ENCODE measurements around the gene MTFR2.
"Not testable (repeated sequence)": the region's sequence is repeated elsewhere in the genome, so short reads cannot be mapped to it uniquely, and the experiment has no call there.

The MTFR2 gene

DNA sequence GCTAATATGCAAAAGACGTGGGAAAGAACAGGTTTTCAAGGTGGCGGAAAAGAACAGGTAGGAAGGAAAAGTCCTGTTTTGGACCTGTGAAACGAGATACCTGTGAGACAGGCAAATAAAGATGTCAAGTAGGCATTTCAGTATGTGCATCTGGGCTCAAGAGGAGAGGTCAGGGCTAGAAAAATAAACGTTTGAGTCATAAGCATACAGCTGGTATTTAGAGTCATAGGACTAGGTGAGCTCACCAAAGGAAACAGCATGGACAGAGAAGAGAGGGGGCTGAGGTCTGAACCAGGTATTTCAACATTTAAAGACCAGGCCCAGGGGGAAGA, 14.9 kb downstream of the MTFR2 start:
- no peak for DNase-seq (ENCODE audit: low read depth, low spot score)

DNA sequence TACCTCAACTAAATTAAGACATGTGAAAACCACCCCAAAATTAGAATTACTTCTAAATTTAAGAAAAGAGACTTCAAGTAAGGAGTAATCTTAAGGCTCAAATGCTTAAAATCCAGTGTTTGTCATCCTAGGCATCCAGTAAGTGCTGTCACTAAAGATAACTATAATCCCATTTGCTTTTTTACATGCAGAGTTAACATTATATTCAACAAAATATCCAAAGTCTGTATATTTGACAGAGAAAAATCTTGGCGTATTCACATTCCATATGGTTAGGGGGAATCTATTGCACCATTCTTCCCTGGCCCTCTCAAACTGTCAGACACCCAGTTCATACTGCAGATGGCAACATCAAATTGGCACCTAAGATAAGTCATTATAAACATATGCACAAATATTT, 17.4 kb downstream of the MTFR2 start:
- no peak for DNase-seq (ENCODE audit: low read depth, low spot score)

DNA sequence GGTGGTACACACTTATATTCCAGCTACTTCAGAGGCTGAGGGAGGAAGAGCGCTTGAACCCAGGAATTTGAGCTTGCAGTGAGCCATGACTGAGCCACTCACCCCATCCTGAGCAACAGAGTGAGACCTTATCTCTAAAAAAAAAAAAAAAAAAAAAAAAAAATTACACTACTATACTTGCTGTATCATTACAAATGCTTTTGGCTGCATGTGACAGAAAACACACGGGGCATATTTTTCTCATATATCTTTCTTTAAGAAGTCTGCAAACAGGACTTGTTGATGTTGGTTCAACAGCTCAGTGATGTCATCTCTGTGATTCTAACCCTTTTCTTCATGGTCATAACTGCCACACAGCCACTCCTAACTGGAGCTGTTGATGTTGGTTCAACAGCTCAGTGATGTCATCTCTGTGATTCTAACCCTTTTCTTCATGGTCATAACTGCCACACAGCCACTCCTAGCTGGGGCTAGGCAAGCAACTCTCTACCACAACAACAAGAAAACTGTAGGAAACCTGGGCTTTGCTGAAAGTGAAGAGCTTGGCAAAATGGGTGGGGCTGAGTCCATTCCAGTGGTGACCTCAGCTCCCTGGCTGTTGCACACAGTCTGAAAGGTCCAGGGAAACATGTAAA, 19.8 kb downstream of the MTFR2 start:
- no peak for DNase-seq (ENCODE audit: low read depth, low spot score)

DNA sequence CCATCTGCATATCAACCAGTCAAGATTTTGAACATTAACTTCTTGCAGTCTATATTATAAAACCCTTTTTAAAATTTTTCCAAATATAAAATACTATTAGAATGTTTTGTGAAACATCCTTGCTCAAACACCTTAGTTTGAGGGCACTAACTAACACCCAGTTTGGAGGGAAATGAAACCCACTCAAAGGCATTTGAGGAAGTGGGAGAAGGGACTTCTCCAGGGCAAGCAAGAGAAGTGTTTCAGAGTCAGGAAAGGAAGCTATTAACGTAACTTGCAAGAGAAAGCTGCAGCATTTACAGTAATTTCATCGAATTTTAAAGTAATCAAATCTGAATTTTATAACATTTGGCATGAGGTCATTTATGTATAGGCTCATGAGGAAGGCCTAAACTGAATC, 21.3 kb downstream of the MTFR2 start:
- no peak for DNase-seq (ENCODE audit: low read depth, low spot score)

DNA sequence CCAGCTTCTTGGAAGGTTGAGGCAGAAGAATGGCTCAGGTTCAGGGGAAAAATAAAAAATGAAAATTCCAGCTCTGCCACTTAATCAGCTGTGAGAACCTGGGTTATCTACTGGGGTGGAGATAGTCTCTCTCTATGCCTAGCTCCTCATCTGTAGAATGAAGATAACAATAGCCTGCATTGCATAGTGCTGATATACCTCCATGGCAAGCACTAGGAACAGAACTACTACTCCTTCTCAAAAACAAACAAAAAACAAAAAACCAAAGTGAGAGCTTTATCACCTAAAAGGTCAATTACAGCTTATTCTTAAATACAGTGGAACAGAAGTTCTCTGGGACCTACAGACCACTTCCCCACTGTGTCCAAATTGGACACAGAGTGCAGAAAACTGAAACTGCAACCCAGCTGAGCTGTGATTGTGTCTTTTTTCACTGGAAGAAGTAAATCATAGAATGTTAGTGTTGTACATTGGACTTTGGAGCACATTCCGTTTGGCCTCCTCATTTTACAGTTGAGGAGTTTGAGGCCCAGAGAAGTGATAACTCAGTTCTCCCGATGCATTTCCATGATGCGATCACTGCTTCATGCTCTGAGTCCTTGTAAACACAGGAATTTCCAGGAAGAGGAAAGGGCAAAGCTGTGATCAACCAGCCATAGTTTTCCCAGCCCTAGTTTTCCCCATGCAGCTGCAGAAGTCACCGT, 23.3 kb downstream of the MTFR2 start:
- DNase-seq (ENCODE audit: low read depth, low spot score), result no peak

DNA sequence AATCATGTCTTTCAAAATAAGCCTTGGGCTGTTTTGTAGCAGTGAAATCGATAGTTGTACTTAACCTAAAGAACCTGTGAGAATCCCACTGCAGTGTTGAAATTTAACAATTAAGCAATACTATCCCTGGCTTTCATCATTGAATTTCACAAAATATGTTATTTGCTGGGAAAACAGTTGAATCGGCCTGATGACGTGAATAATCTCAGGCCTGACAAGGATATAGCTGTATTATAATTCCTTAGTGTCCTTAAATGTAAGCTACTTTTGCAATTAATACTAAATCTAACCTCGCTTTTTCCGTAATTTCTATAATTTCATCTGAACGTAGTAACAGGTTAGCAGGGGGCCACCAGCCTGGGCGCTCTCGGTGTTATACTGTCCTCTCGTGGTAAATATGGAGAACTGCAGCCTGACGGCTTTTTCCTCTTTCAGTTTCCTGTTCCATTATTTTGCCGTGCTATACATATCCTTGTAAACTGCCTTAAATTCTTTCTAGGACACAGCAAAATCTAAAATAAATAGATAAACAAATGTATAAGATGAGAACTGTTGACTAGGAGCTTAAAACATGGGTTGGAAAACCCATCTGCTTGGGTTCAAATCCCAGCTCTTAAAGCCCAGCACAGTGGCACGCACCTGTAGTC, 24.0 kb downstream of the MTFR2 start:
- no peak for DNase-seq (ENCODE audit: low read depth, low spot score)

DNA sequence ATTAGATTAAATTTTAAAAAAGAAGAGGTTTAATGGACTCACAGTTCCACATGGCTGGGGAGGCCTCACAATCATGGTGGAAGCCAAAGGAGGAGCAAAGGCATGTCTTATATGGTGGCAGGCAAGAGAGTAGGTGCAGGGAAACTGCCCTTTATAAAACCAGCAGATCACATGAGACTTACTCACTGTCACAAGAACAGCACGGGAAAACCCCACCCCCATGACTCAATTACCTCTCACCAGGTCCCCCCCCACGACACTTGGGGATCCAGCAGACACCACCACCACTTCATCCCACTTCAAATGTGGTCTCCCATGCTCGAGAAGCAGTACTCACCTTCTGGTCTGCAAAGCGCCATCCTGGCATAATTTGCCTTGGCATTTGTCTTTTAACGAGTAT, 24.6 kb downstream of the MTFR2 start:
- DNase-seq (ENCODE audit: low read depth, low spot score), result no peak

DNA sequence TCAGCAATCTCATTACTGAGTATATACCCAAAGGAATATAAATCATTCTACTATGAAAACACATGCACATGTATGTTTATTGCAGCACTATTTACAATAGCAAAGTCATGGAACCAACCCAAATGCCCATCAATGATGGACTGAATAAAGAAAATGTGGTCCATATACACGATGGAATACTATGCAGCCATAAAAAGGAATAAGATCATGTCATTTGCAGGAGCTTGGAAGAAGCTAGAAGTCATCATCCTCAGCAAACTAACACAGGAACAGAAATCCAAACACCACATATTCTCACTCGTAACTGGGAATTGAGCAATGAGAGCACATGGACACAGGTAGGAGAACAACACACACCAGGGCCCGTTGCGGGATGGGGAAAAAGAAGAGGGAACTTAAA, 25.1 kb downstream of the MTFR2 start:
- not testable (repeated sequence) for DNase-seq (ENCODE audit: low read depth, low spot score)

DNA sequence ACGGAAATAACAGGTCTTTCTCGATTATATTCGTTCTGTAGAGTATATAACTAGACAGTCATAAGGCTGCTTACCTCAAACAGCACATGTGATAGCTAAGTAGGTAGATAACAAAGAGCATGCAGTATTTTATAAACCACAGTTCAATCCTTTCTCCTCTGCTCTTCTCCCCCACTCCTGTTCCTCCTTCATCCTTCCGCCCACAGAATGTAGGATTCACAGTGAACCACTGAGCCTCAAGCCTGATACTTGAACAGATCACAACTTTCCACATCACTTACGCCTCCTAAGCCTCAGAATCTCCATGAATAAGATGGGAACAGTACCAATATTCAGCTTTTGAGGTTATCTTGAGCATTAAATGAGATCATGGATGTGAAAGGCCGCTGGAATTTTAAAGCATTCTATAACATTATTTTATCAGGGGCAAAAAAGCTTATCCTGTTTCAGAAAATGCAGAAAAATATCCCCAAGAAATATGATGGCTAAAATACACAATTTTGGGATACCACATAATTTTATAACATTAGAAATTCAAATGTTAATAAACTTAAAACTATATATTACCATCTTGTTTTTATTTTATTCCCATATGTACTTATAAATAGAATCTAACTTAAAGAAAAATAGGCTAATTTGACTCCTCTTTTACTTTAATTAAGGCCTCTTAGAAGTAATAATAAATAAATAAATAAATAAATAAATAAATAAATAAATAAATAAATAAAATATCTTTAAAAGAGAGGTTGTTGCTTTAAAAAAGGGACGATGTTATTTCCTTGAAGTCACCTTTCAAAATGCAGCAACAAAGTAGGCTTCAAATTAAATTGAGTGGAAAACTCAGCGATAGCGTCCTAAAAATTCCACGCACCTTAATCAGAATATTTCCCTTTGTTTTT, 33.4 kb downstream of the MTFR2 start:
- DNase-seq (ENCODE audit: low read depth, low spot score), result no peak

DNA sequence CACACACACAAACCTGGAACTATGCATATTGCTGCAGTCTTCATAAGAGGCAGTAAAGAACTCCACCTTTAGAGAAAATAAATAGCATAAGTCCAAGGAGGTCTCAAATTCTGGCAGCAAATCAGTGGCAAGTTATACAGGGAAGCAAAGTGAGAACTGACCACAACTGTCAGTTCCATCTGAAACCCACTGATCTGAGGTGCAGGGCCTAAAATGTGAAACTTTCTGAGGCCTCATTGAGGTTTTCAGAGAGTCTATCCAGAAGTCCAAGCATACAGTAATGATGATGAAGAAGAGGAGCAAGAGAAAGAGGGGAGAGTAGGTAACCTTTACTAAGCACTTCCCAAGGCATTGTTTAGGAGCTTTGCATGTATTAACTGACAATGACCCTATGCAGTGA, 36.3 kb downstream of the MTFR2 start:
- no peak for DNase-seq (ENCODE audit: low read depth, low spot score)

DNA sequence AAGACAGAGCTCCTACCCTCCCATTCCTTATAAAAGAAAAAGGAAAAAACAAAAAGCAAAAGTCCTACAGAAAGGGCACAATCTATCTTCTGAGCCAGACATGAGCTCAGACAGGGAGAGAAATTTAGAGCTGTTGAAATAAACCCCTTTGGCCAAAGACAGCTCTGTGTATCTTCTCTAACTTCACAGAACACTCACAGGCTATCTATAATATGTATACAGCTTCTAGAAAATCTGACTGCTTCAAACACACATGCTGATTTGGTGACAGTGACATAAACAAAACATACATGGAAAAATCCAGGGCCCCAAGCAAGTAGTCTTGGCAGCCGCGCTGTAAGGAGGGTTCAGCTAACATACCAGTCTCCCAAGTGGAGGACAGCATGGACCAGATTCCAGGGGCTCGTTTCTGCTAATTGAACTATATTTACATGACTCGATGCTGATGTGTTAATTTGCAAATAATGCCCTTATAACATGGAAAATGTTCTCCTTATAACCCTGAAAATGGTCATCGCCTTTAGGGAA, 37.0 kb downstream of the MTFR2 start:
- DNase-seq (ENCODE audit: low read depth, low spot score), result no peak

DNA sequence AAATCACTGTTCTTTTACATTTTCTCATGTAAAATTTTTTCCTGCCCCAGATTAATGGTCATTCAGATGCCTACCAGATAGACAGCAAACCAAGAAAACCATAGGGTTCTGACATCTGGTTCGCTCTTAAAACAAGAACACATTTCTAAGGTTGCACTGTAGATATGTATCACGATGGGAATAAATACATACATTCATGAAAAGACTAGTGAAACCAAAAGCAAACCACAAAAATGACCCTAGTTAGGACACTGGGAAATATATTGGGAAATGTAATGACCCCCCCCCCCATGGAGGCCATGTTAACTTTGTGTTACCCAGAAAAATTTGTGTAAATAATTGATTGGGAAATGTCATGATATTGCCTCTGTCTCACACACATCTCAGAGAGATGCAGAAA, 37.5 kb downstream of the MTFR2 start:
- DNase-seq (ENCODE audit: low read depth, low spot score), result no peak

DNA sequence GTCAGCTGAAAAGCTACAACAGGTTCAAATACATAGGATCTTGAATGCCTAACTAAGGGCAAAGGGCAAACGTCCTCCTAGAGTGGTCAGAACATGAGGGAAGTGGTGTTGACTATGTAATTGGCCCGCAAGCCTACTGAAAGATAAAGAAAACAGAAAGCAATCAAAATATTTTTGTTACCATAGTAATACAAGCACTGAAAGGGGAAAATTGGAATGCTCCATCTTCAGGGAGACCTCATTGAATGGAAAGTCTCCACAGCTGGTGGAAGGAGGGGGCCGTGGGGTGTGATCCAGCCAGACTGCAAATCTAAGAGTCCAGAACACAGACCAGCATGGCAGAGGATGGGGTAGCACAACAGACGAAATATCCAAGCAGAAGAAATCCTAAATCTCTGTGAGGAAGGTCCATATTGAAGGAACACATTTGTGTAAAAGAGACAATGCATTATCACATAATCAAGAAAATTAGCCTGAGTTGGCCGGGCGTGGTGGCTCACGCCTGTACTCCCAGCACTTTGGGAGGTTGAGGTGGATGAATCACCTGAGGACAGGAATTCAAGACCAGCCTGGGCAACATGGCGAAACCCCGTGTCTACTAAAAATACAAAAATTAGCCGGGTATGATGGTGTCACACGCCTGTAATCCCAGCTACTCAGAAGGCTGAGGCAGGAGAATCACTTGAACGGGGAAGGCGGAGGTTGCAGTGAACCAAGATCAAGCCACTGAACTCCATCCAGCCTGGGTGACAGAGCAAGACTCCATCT, 39.5 kb downstream of the MTFR2 start:
- no peak for DNase-seq (ENCODE audit: low read depth, low spot score)

DNA sequence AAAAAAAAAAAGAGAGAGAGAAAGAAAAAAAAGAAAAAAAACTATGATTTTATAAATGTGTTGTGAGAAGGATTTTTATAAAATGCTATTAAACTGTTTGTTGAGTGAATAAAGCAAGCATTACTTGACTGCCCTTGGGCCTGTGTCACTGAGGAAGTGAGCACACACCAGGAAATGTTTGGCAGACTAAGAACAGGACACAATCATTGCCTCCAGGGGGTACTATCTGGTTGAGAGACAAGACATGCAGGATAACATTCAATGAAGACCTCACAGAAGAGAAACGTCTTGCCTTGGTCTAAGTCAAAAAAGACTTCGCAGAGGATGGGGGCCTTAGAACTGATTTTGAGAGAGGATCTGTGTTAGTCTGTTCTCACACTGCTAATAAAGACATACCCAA, 40.6 kb downstream of the MTFR2 start:
- DNase-seq (ENCODE audit: low read depth, low spot score), result no peak

DNA sequence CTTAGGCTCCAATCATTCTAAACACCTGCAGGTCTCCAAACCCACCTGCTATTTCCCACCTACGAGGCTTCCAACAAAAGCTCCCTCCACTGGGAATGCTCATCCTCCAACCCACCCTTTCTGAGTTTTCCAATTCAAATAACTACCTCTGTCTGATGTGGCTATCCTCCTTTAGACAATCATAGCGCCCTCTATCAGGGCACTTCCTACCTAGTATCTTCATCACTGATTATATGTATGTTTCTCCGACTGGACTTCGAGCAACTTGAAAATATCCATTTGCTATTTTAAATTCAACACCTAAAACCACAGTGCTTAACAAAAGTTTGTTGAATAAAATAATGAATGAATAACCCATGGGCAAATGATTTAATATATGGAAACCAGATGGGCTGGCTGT, 41.3 kb downstream of the MTFR2 start:
- no peak for DNase-seq (ENCODE audit: low read depth, low spot score)

DNA sequence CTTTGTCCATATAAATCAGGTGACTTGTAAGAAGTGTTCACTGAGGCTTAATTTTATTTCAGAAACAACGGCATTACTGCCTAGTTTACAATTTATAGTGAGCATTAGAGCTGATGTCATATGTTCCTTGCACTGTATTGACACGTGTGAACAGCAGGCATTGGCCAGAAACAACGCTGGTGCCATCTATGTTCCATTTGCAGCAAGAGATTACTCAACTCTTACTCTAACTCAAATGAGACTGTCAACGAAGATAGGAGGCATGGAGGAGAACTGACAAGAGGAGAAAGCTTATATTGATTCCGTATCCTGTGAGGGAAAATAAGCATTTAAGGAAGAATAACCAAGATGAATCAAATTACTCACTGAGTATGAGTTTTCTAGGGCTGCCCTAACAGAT, 48.4 kb downstream of the MTFR2 start:
- DNase-seq (ENCODE audit: low read depth, low spot score), result no peak

DNA sequence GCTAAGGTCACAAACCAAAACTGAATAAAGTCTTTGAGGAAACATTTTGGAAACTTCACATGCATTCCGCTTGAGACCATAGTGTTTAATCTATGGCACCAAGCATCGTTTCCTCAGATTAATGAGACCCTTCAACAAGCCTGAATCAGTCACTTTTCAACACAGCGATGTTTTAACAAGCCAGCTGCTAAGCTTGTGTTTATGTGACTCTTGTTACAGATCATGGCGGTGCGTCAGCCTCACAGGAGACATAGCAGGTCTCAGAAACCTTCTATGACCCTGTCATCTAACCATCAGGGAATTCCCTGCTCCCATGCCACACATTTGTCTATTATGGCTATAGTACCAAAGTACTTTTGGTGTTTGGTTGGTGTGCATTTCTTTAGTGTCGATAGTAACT, 57.2 kb downstream of the MTFR2 start:
- DNase-seq (ENCODE audit: low read depth, low spot score), result no peak

DNA sequence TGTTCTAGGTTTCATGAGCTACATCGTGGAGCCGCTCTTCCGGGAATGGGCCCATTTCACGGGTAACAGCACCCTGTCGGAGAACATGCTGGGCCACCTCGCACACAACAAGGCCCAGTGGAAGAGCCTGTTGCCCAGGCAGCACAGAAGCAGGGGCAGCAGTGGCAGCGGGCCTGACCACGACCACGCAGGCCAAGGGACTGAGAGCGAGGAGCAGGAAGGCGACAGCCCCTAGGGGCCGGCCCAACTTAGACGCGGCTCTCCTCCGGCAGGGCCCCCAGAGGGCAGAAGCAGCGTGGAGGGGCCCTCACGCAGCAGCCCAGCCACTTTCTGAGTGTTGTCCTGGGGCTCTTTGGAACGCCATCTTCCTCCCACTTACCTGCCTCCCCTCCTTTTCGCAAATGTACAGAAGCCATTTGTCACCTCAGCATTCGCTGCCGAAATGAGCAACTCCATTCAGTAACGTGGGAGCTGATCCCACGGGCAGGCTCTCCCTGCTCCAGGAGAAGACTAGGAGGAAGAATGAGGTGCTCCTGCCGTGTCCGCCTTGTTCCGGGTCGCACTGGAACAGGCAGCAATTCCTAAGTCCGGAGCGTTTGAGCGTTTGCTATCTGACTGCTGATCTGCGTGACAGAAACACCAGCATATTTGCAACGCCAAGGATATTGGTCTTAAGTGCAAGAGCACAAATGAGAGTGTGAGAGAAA, 58.4 kb downstream of the MTFR2 start:
- no peak for DNase-seq (ENCODE audit: low read depth, low spot score)

DNA sequence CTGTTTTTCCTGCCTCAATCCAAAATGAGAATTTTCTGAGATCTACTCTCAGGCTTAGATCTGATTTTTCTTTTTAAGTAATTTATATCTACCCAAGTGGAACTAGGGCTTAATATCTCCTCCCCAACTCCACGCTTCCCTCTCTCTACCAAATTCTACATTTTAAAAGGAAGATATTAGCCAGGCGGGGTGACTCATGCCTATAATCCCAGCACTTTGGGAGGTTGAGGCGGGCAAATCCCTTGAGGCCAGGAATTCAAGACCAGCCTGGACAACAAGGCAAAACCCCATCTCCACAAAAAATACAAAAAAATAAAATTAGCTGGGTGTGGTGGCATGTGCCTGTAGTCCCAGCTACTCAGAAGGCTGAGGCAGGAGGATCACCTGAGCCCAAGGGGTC, 61.0 kb downstream of the MTFR2 start:
- DNase-seq (ENCODE audit: low read depth, low spot score), result no peak

DNA sequence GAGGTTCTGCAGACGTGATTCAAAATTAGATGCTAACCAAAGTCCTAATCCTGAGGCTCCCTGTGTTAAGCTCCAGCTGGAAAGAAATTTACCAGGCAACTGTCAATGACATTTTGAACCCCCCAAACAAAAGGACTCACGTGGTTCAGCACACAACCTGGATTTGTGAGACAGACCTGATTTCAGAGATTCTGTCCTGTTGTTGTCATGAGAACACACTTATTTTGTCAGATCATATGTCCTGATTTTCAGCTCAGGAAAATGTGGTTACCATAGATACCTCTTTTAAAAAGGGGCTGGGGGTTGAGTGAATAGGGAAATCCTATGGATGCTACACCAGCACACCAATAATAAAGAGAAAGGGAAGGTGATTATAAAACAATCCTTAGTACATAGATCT, 61.6 kb downstream of the MTFR2 start:
- no peak for DNase-seq (ENCODE audit: low read depth, low spot score)

DNA sequence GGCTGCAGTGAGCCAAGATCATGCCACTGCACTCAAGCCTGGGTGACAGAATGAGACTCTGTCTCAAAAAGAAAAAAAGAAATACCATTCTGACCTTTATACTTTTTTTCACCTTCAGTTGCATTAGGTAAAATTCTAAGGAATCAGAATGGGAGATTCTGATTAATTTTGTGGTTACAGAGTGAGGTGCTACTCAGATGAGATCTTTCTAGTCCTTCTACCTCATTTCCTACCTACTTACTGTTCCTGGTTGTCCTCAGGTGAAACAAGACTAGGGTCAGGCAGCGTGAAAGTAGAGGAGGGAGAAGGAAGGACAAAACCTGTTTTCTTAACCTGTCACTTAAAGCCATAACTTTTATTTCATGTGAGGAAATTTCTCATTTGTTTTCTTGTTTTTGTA, 63.7 kb downstream of the MTFR2 start:
- no peak for DNase-seq (ENCODE audit: low read depth, low spot score)
